Left lung (tissue), 10 donors: Measurements from ENCODE around the gene GIN1. TPM values are rescaled to one million over a fixed set of nuclear protein-coding genes. Genes with fewer than 3 reads are reported as not detected.
A peak's percentile ranks its signal among the peaks of the same experiment; 100 is the strongest.

Experiments used
- ATAC-seq: fragments of 200-7000 bp; cut with Tn5 transposase; one replicate; pipeline ENCODE4 v1.9.1; 2020; ENCODE audit warnings: moderate library complexity
- DNase-seq, 4 donors: peaks; one replicate each; pipeline ENCODE4 v3.0.0-alpha.2; 2013 to 2020
- H3K27ac ChIP-seq, 2 donors: fragments of 200-600 bp; sonication (generic) in 1 of 2; one replicate each; pipeline versions ENCODE4 v1.5.0 to v1.8.0; 2020 to 2021
- H3K27me3 ChIP-seq, 2 donors: fragments of 200-600 bp; sonication (generic) in 1 of 2; one replicate each; pipeline versions ENCODE4 v1.5.0 to v1.8.0; 2020 to 2021
- H3K36me3 ChIP-seq, 2 donors: fragments of 200-600 bp; sonication (generic) in 1 of 2; one replicate each; pipeline versions ENCODE4 v1.5.0 to v1.8.0; 2020 to 2021
- H3K4me1 ChIP-seq, 2 donors: fragments of 200-600 bp; one replicate each; pipeline ENCODE4 v1.8.0; 2021
- H3K4me3 ChIP-seq, 2 donors: fragments of 200-600 bp; sonication (generic) in 1 of 2; one replicate each; pipeline versions ENCODE4 v1.5.0 to v1.8.0; 2020 to 2021; ENCODE audit warnings: mild to moderate bottlenecking in 1 of 2
- H3K9me3 ChIP-seq, 2 donors: fragments of 200-600 bp; sonication (generic) in 1 of 2; one replicate each; pipeline versions ENCODE4 v1.5.0 to v1.8.0; 2020 to 2021
- CTCF ChIP-seq, 2 donors: fragments of 200-600 bp; sonication (generic) in 1 of 2; IDR thresholded peaks; one replicate each; pipeline versions ENCODE4 v1.5.0 to v1.8.0; 2021; ENCODE audit warnings: antibody characterized with exemption in 2 of 2
- intact Hi-C, 2 donors: fragments of 100-400 bp; cut with DNase I; formaldehyde crosslinking; loops; one replicate each; pipeline versions ENCODE4 v1.11.2 to v1.14.2; 2022
- polyA plus RNA-seq, 6 donors: library from polyadenylated mRNA; unstranded; fragments of 120-200 nt; gene quantifications; one replicate each; pipeline ENCODE4 v1.2.1, GENCODE V29; 2013; ENCODE audit not compliant: insufficient read length in 6 of 6
- total RNA-seq, 2 donors: library from RNA; stranded (reverse); fragmentation: NEBNext Ultra II Directional; extraction: Animal tissue kit (Norgen Biotek cat#: 25700); gene quantifications; one replicate each; pipeline ENCODE4 v1.2.1, GENCODE V29; 2021
- donor health status: DM: no; HTN: yes; CAD: no.
- donor health status: DM: no; HTN: no; CAD: no.

The GIN1 gene
- total and polyA plus RNA-seq, 8 donors: 7.5 to 13.9 (median 11.8) TPM

DNA sequence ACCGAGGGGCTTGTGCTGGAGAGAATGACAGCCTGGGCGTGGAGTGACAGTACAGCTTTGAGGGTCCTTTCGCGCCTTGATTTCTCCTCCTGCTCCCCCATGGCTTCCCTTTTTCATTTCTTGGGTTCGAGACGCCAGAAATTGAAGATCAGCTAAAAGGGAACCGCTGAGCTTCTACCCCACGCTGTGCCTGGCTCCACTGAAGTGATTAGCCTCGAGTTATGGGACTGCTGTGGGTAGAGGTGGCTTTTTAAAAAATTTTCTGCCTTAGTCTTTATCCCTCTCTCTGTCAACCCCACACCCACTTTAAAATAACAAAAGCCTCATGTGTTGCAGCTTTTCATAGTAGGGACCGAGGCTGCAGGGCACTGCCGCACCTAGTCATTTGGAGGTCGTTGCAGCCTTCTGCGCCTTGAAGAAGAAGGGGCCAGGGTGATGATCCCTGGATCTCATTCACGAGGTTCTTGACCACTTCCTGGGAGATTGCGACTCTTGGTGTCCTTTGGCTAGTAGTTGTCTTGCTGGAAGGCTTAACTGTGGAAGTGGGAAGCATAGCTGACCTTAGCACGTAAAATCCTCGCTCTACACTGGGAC lies 766 bp upstream of the GIN1 start:
- Histone ChIP-seq H3K4me1 (peaks cover 0 to 35% of the 10 kb centered on the region in 2 donors), H3K9me3 (no peaks in the 10 kb centered on the region), H3K27me3 (no peaks in the 10 kb centered on the region), H3K27ac (peak overlapping the region; percentile 97), H3K4me3 (peak overlapping the region; percentile 74 to 86), H3K36me3 (no peaks in the 10 kb centered on the region)
- TF ChIP-seq CTCF (IDR thresholded peaks at IDR 0.05): no peak
- DNase-seq: peak in 1 of 4 donors; percentile 11
- ATAC-seq: peak; percentile 17
- intact Hi-C loops: no loop called here

GRCh38 chr5:103119070-103119764 lies 721 bp downstream of the GIN1 start:
- intact Hi-C loops: no loop called here
- H3K4me1 ChIP-seq: peaks cover 0 to 35% of the 10 kb centered on the region in 2 donors
- no peaks in the 10 kb centered on the region for H3K27me3 ChIP-seq
- H3K4me3 ChIP-seq: peak overlapping the region; percentile 74 to 86
- peak overlapping the region; percentile 97 for H3K27ac ChIP-seq
- DNase-seq: peak in 1 of 4 donors; percentile 22
- ATAC-seq: peak; percentile 1
- no peak for TF ChIP-seq CTCF (IDR thresholded peaks at IDR 0.05)
- H3K36me3 ChIP-seq: no peaks in the 10 kb centered on the region
- H3K9me3 ChIP-seq: no peaks in the 10 kb centered on the region

DNA sequence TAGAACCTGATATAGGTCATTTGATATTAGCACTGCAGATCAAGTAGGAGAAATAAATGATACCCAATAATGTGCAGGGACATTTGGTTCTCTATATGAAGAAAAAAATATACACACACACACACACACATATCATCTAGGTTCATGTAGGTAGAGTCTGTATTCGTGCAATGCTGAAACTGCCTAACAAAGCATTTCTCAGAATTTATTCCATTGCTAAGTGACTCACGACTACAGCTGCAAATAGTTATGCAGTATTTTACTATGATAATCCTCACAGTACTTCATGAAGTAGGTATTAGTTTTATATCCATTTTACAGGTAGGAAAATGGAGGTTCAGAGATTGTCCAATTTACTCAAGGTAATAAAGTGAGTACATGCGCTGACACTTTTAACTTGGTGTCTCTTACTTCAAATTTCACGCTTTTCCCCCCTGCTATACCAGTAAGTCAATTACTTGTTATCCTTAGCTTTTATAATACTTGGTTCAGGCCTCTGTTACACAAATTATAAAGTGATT lies 2.4 kb downstream of the GIN1 start:
- Histone ChIP-seq H3K9me3 (no peaks in the 10 kb centered on the region), H3K27me3 (no peaks in the 10 kb centered on the region), H3K27ac (no peak overlapping the region), H3K4me3 (no peak overlapping the region), H3K4me1 (peaks cover 0 to 26% of the 10 kb centered on the region in 2 donors), H3K36me3 (no peaks in the 10 kb centered on the region)
- no peak for TF ChIP-seq CTCF (IDR thresholded peaks at IDR 0.05)
- intact Hi-C loops: no loop called here
- ATAC-seq (no peak), DNase-seq (no peak)

DNA sequence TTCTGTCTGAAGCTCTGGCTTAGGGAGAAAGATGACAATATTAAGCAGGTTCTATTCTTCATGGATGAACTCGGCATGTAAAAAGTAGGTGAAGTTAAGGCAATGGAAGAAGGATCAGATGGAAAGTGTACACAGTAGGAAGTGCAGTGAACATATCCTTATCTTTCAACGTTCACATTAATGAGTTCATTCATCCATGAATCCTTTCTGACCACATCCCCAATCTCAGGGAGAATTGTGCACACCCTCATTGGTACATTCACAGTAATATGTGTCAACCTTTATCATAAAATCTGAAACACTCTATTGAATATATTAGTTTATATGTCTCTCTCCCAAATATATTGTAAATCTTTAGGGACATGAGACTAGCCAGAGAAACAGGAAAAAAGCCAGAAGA lies 5.5 kb downstream of the GIN1 start:
- no peak overlapping the region for H3K27ac ChIP-seq
- ATAC-seq: no peak

More for the DNA sequence above, 5.5 kb downstream of the GIN1 start:
- no peak overlapping the region for H3K4me3 ChIP-seq
- no peaks in the 10 kb centered on the region for H3K36me3 ChIP-seq
- TF ChIP-seq CTCF (IDR thresholded peaks at IDR 0.05): no peak
- no peaks in the 10 kb centered on the region for H3K9me3 ChIP-seq
- no peak for DNase-seq
- no peaks in the 10 kb centered on the region for H3K27me3 ChIP-seq
- peaks cover 0 to 13% of the 10 kb centered on the region in 2 donors for H3K4me1 ChIP-seq
- intact Hi-C loops: no loop called here
